Ectodermal cell (in vitro differentiated cells): ENCODE results near the gene GNAO1.

Experiments used
- H3K27ac ChIP-seq: 2 replicates; pipeline ENCODE4 v1.7.0; 2013; ENCODE audit warnings: mild to moderate bottlenecking, low read depth, low read length; ENCODE audit not compliant: insufficient read depth, poor library complexity, severe bottlenecking
- H3K27me3 ChIP-seq: 2 replicates; pipeline ENCODE4 v1.7.0; 2013; ENCODE audit warnings: mild to moderate bottlenecking, low read length; ENCODE audit not compliant: insufficient read depth, control insufficient read depth, poor library complexity, severe bottlenecking
- H3K36me3 ChIP-seq: one replicate; pipeline ENCODE4 v1.7.0; 2013; ENCODE audit warnings: low read length; ENCODE audit not compliant: control insufficient read depth, insufficient read depth
- H3K4me1 ChIP-seq: one replicate; pipeline ENCODE4 v1.7.0; 2013; ENCODE audit warnings: low read length; ENCODE audit not compliant: control insufficient read depth, insufficient read depth
- H3K4me3 ChIP-seq: 2 replicates; pipeline ENCODE4 v1.7.0; 2013; ENCODE audit warnings: low read depth, low read length, control low read depth; ENCODE audit not compliant: insufficient read depth
- H3K9me3 ChIP-seq: 2 replicates; pipeline ENCODE4 v1.7.0; 2013; ENCODE audit warnings: mild to moderate bottlenecking, low read length, moderate library complexity; ENCODE audit not compliant: control insufficient read depth
- WGBS, 2 experiments: methylation state at CpG; one replicate each; pipeline ENCODE4 v1.1.7; 2013; ENCODE audit warnings: missing lambda C conversion rate in 2 of 2; 5-methylcytosine and 5-hydroxymethylcytosine counted together

The GNAO1 gene

DNA sequence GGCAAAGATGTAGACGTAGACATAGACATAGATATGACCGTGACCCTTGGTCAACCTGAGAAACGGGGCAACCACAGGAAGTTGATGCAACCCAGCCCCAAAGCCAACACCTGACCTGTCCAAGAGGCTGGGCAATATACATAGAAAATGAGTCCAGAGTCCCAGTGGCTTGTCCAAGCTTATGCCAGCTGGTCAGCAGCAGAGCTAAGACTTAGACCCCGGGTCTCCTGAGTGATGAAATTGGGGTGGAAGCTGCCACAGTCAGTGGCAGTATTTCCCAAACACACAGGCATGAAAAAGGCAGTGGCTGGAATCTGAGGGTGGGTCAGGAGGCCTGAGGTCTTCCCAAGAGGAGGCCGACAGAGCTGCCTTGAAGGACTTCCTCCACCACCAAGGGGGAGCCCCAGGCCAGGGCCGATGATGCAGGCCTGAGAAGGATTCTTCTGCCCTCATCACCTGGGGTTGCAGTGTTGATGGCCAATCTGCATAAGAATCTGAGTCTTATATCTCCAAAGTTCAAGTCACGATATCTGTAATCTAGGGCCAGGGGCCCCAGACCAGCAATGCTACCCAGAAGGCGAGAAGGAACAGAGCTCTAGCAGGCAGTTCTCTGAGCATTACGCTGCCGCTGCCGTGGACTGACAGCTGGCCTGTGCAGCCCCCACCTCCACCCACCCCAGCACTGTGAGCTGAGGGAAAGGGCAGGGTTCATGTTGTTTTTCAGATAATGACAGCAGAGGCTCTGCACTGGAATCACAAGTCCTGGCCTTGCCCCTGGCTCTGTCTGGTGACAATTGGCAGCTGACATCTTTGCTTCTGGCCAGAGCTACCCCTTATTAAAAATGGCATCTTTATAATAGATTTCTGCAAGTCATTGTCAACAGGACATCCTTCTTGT lies 72.7 kb downstream of the GNAO1 start:
- WGBS, 2 experiments: 86 to 87% methylated on average over 11 of the region's 11 CpGs
- no peak overlapping the region for H3K4me3 ChIP-seq

DNA sequence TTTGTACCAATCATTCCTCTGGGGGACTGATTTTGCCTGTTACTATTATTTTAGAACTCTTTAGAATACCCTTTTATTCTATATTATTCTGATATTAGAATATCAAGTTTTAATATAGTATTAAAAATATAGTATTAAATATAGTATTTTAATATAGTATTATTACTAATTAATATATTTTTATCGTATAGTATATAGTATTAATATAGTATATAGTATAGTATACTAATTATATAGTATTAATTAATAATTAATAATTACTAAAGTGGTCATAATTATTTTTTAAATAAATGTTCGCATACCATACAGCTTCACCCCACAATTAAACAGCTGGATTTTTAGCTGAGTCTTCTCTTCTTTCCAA lies 73.3 kb downstream of the GNAO1 start:
- H3K4me1 ChIP-seq: peaks cover 8% of the 10 kb centered on the region
- 100% methylated on average over 1 of the region's 2 CpGs for WGBS, 2 experiments
- no peaks in the 10 kb centered on the region for H3K36me3 ChIP-seq
- H3K27ac ChIP-seq: no peak overlapping the region
- no peaks in the 10 kb centered on the region for H3K9me3 ChIP-seq
- H3K27me3 ChIP-seq: no peaks in the 10 kb centered on the region
- H3K4me3 ChIP-seq: no peak overlapping the region

More for the DNA sequence above, 72.7 kb downstream of the GNAO1 start:
- Histone ChIP-seq H3K27me3 (no peaks in the 10 kb centered on the region), H3K36me3 (no peaks in the 10 kb centered on the region), H3K4me1 (peaks cover 5% of the 10 kb centered on the region), H3K9me3 (no peaks in the 10 kb centered on the region), H3K27ac (no peak overlapping the region)

DNA sequence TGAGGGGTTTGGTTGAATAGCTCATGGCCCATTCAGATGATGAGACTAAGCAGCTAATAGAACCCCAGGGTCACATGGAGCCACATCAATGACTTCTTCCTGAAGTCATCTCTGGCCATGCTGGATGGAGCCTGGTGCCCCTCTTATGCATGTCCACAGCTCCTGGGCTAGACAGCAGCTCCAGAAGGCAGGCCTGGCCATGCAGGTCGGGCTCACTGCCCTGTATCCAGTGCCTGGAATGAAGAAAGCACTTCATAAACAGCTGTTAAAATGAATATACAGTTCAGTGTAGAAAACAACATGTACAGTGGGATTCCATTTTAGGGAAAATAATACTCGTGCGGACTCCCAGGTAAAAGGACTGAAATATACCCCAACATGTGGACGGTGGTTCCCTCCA lies 73.9 kb downstream of the GNAO1 start:
- Histone ChIP-seq H3K4me1 (peaks cover 11% of the 10 kb centered on the region), H3K9me3 (no peaks in the 10 kb centered on the region), H3K4me3 (no peak overlapping the region), H3K36me3 (no peaks in the 10 kb centered on the region), H3K27me3 (no peaks in the 10 kb centered on the region), H3K27ac (no peak overlapping the region)
- 96% methylated on average over 4 of the region's 4 CpGs for WGBS, 2 experiments

DNA sequence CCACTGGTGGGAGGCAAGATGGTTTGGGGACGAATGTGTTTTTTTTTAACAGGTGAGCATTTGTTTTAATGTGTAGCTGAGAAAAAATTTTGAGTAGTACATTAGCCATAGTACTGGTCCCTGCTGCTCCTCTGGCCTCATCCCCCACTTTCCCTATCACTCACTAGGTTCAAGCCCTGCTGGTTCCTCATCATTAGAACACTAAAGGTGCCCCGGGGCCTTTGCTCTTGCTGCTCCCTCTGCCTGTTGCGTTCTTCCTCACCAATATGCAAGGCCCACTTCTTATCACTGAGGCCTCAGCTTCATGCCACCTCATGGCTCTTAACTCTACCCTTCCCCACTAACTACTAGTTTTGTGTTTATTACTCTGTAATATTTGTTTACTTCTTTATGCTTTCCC lies 74.5 kb downstream of the GNAO1 start:
- H3K27ac ChIP-seq: no peak overlapping the region

DNA sequence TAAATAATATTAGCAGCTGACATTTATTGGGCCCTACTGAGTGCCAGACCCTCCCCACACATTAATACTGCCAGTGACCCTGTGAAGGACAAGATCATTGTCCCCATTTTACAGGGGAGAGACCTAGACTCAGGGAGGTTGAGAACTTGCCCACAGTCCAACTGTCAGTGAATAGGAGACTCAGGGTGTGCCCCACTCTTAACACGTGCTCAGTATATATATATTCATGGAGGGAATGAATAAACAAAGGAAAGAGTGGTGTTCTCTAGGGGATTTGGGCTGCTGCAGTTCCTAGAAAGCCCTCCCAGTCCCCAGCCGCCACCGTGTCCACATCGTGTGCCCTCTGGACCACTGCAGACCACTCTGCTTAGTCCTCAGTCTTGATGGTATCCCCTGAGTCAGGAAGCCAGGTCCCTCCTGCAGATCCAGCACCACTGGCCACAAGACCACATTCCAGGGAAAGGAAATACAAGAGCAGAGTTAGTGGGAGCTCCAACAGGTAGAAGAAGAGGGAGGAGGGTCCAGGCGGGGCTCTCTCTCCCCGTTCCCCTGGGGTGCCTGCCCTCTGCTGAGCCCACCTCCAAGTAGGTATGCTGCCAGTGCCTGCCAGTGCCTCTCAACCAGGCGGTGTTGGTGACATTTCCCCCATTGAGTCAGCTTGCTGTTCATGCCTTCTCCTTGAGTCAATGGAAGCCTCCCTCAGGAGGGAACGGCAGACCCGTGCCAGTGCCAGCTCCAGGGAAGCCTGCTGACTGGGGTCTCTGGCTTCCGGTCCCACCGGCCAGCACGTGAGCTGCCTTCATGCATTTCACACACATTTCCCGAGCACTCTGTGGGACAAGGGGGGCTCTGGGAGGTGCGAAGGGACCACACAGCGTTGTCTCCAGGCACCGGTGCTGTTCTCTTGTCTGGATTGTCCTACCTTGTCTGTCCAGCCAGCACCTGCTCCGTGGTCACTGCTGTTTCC lies 75.6 kb downstream of the GNAO1 start:
- Histone ChIP-seq H3K36me3 (no peaks in the 10 kb centered on the region), H3K9me3 (no peaks in the 10 kb centered on the region), H3K27ac (no peak overlapping the region), H3K27me3 (no peaks in the 10 kb centered on the region), H3K4me1 (peaks cover 11% of the 10 kb centered on the region), H3K4me3 (no peak overlapping the region)
- WGBS, 2 experiments: 94% methylated on average over 17 of the region's 17 CpGs

More for the DNA sequence above, 74.5 kb downstream of the GNAO1 start:
- Histone ChIP-seq H3K4me3 (no peak overlapping the region), H3K27me3 (no peaks in the 10 kb centered on the region), H3K36me3 (no peaks in the 10 kb centered on the region), H3K9me3 (no peaks in the 10 kb centered on the region), H3K4me1 (peaks cover 11% of the 10 kb centered on the region)
- 90 to 92% methylated on average over 3 of the region's 3 CpGs for WGBS, 2 experiments

DNA sequence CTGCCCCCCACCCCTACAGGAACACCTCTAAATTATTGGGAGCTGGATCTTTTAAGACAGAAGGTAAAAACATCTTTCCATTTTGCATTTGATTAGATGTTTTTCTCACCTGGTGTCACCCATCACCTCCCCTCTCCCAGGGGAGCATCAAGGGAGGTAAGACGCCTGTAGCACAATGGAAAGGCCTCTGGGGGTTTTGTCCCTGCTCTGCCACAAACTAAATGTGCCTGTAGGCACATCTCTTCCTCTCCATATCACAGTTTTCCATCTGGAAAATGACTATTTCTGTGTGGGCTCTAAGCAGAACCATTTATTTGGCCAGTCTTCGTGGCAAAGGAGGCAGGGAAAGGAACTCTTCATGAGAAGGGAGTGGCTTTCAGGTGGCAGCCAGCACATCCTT lies 76.6 kb downstream of the GNAO1 start:
- 90 to 94% methylated on average over 2 of the region's 2 CpGs for WGBS, 2 experiments
- no peak overlapping the region for H3K27ac ChIP-seq
- no peaks in the 10 kb centered on the region for H3K36me3 ChIP-seq
- no peaks in the 10 kb centered on the region for H3K27me3 ChIP-seq
- no peak overlapping the region for H3K4me3 ChIP-seq
- H3K9me3 ChIP-seq: no peaks in the 10 kb centered on the region
- H3K4me1 ChIP-seq: peaks cover 11% of the 10 kb centered on the region

DNA sequence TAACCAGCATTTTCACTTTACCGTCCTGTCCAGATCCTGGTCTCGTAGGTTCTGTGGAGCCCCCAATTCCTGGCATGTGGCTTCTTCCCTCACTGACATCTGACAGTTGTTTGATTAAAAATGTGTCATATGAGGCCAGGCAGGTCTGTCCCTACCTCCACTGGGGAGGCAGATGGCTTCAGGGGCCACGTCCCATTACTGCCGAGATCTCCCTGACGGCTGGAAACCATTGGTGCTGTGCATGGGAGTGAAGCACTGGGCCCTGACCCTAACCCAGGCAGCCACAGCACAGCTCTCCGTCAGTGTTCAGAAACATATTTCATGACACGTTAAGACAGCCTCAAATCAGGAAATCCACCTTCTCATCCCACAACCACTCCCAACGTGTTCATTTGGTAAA lies 77.5 kb downstream of the GNAO1 start:
- no peak overlapping the region for H3K27ac ChIP-seq
- H3K27me3 ChIP-seq: no peaks in the 10 kb centered on the region
- H3K36me3 ChIP-seq: no peaks in the 10 kb centered on the region
- 88 to 93% methylated on average over 8 of the region's 8 CpGs for WGBS, 2 experiments
- H3K4me3 ChIP-seq: no peak overlapping the region
- H3K4me1 ChIP-seq: peaks cover 9% of the 10 kb centered on the region
- no peaks in the 10 kb centered on the region for H3K9me3 ChIP-seq

DNA sequence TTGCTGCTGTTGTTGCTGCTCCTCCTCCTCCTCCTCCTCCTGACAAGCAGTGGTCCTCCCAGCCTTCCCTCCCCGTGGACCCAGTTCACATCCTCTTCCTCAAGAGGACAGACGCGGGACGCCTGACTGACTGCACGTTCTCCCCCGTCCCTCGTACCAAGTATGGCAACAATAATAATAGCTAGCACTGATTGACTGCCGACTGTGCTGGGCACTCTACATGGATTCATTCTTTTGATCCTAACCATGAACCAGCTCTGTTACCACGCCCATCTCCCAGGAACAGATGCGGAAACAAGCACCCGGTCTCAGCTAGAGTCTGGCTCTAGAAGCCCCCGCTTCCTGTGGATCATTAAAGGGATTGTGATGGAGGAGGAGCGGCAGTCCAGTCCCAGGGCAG lies 78.0 kb downstream of the GNAO1 start:
- Histone ChIP-seq H3K4me3 (no peak overlapping the region), H3K9me3 (no peaks in the 10 kb centered on the region), H3K27ac (no peak overlapping the region), H3K4me1 (peaks cover 9% of the 10 kb centered on the region), H3K27me3 (no peaks in the 10 kb centered on the region), H3K36me3 (no peaks in the 10 kb centered on the region)
- WGBS, 2 experiments: 86 to 89% methylated on average over 13 of the region's 13 CpGs

- H3K4me3 ChIP-seq: no peak overlapping the region
- peaks cover 9% of the 10 kb centered on the region for H3K4me1 ChIP-seq
- 88% methylated on average over 7 of the region's 7 CpGs for WGBS, 2 experiments
- no peaks in the 10 kb centered on the region for H3K9me3 ChIP-seq
- no peaks in the 10 kb centered on the region for H3K27me3 ChIP-seq
- H3K36me3 ChIP-seq: no peaks in the 10 kb centered on the region
- no peak overlapping the region for H3K27ac ChIP-seq
Observed at GRCh38 chr16:56269811-56270684, 78.8 kb downstream of the GNAO1 start.
